ENCODE data around the gene NSF.

- TF ChIP-seq ZFP3 (CRISPR knock-in tag; IDR thresholded peaks at IDR 0.05) (no peak), POU6F1 (CRISPR knock-in tag; IDR thresholded peaks at IDR 0.05; ENCODE audit: borderline replicate concordance, low read depth) (no peak), TCF4 (CRISPR knock-in tag; IDR thresholded peaks at IDR 0.05; ENCODE audit: borderline replicate concordance) (no peak), ARNTL (CRISPR knock-in tag; IDR thresholded peaks at IDR 0.05; ENCODE audit: borderline replicate concordance, low read depth) (no peak), ZC3H10 (CRISPR knock-in tag; IDR thresholded peaks at IDR 0.05) (no peak), PATZ1 (CRISPR knock-in tag; IDR thresholded peaks at IDR 0.05; ENCODE audit: borderline replicate concordance) (no peak), ZNF565 (CRISPR knock-in tag; conservative IDR thresholded peaks at IDR 0.05; ENCODE audit: low read depth) (no peak), PPARA (CRISPR knock-in tag; IDR thresholded peaks at IDR 0.05; ENCODE audit: borderline replicate concordance) (no peak), GLIS3 (CRISPR knock-in tag; IDR thresholded peaks at IDR 0.05) (no peak), TOX (CRISPR knock-in tag; IDR thresholded peaks at IDR 0.05; ENCODE audit: borderline replicate concordance) (no peak)
These were observed 172.9 kb downstream of the NSF start for GRCh38 chr17:46763416-46763815.
